ENCODE data around the gene TM4SF20.

GRCh38 chr2:227397562-227397961 is 18.5 kb upstream of the TM4SF20 start:
- no peak for TF ChIP-seq CTCF (conservative IDR thresholded peaks at IDR 0.05; ENCODE audit: low read length)
- no peak for TF ChIP-seq EZH2phosphoT487 (IDR thresholded peaks at IDR 0.05; ENCODE audit: borderline replicate concordance, low read depth, low read length)

Data from OCI-LY7 (cell line).